ENCODE measurements around the gene GRPEL2.

GRPEL2 gene

GRCh38 chr5:149320791-149321330 lies 24.4 kb upstream of the GRPEL2 start:
- DNase-seq, result no peak

GRCh38 chr5:149322518-149322917 lies 22.8 kb upstream of the GRPEL2 start:
- no peak for DNase-seq

GRCh38 chr5:149323210-149323609 lies 22.1 kb upstream of the GRPEL2 start:
- no peak for DNase-seq

GRCh38 chr5:149323621-149324205 lies 21.6 kb upstream of the GRPEL2 start:
- no peak for DNase-seq

GRCh38 chr5:149324641-149325040 lies 20.7 kb upstream of the GRPEL2 start:
- DNase-seq, result no peak

GRCh38 chr5:149325166-149325735 lies 20.0 kb upstream of the GRPEL2 start:
- no peak for DNase-seq

GRCh38 chr5:149325894-149326293 lies 19.4 kb upstream of the GRPEL2 start:
- no peak for DNase-seq

GRCh38 chr5:149326611-149327010 lies 18.7 kb upstream of the GRPEL2 start:
- DNase-seq, result no peak

GRCh38 chr5:149328177-149328576 lies 17.1 kb upstream of the GRPEL2 start:
- no peak for DNase-seq

GRCh38 chr5:149333711-149334443 lies 11.4 kb upstream of the GRPEL2 start:
- DNase-seq, result no peak

GRCh38 chr5:149337736-149338135 lies 7.6 kb upstream of the GRPEL2 start:
- DNase-seq, result no peak

GRCh38 chr5:149338364-149338763 lies 6.9 kb upstream of the GRPEL2 start:
- DNase-seq, result no peak

GRCh38 chr5:149340920-149341319 lies 4.4 kb upstream of the GRPEL2 start:
- DNase-seq, result no peak

- no peak for DNase-seq
These were observed 3.4 kb upstream of the GRPEL2 start for GRCh38 chr5:149341876-149342275.

GRCh38 chr5:149344151-149344550 lies 1.1 kb upstream of the GRPEL2 start:
- DNase-seq, result no peak

- DNase-seq, result peak; percentile 16
These were observed 558 bp downstream of the GRPEL2 start for GRCh38 chr5:149345892-149346222.

GRCh38 chr5:149348518-149348917 lies 3.2 kb downstream of the GRPEL2 start:
- no peak for DNase-seq

- DNase-seq, result no peak
These were observed 4.1 kb downstream of the GRPEL2 start for GRCh38 chr5:149349382-149349781.

- DNase-seq, result no peak
These were observed 6.9 kb downstream of the GRPEL2 start for GRCh38 chr5:149352169-149352568.

- DNase-seq, result no peak
These were observed 8.6 kb downstream of the GRPEL2 start for GRCh38 chr5:149353911-149354310.

GRCh38 chr5:149355688-149356087 lies 10.4 kb downstream of the GRPEL2 start:
- no peak for DNase-seq

GRCh38 chr5:149356391-149356790 lies 11.1 kb downstream of the GRPEL2 start:
- no peak for DNase-seq

- peak; percentile 98 for DNase-seq
These were observed 12.3 kb downstream of the GRPEL2 start, which contains the start of gene PCYOX1L for GRCh38 chr5:149357370-149358293. Gene PCYOX1L, plus strand, starts transcription at chr5:149358046. Its CDS starts 23 bp downstream, at chr5:149358069.
